NCI-H2171 treated with DMSO at 0.1 percent for 48 hours (cell line): ENCODE measurements around the gene ADGRG3.

Source experiments
- DNase-seq: peaks from one replicate; lab custom pipeline; 2025; lab: John Stamatoyannopoulos, UW

The ADGRG3 gene

DNA sequence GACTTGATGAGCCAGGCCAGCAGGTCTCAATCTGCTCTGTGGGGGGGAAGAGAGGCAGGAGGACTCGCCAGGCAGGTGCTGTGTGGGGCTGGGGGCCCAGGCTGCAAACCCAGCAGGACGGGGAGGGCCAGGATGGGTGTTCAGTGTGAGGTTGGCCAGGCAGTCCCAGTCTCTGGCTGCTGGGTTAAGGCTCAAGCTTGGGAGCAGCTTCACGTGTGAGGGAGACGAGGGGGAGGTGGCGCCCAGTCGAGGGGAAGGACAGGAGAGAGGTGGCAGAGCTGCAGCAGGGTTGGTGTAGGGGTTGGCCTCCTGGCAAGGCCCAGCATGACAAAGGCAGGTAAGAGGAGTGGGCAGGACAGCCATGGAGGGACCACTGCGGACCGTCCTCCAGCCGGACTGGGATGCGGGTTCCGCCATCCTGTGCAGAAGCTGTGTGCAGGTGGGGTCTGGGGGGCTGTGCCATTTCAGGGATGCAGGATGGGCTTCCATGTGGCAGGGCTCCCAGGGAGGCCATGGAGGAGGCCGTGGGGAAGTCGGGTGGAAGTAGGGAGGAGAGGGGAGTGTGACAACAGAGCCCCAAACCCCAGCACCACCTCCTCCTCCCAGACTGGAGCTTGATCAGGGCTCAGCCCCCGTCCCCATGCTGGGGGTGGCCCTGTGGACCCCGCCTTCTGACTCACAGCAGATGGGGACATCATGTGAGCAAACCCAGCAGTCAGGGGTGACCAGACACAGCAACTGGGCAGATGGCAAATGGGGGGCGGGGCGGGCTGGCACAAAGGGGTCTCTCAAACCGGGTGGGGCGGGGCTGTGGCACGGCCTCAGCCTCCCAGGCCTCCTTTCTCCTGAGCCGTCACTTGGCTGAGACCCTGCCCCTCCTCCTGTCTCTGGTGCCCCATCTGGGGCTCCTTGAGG is 36.9 kb upstream of the ADGRG3 start:
- DNase-seq = peak; percentile 28

DNA sequence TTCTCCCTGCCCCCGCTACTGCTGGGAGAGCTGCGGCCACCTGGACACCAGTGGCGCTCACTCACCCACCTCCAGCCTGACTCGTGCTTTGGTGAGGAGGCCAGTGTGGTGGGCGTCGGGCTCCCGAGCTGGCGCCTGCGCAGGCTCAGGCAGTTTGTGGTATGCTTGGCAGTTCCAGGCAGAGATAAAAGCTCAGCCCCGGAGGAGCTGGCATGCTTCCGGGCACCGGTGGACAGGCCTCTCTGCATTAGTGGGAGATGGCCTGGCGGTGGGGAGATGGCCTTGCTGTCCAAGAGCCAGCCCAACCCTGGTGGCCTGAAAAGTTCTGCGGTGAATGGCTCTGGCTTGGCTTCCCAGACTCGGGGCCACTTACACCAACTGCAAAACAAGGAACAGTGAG is 35.5 kb upstream of the ADGRG3 start:
- DNase-seq = no peak

DNA sequence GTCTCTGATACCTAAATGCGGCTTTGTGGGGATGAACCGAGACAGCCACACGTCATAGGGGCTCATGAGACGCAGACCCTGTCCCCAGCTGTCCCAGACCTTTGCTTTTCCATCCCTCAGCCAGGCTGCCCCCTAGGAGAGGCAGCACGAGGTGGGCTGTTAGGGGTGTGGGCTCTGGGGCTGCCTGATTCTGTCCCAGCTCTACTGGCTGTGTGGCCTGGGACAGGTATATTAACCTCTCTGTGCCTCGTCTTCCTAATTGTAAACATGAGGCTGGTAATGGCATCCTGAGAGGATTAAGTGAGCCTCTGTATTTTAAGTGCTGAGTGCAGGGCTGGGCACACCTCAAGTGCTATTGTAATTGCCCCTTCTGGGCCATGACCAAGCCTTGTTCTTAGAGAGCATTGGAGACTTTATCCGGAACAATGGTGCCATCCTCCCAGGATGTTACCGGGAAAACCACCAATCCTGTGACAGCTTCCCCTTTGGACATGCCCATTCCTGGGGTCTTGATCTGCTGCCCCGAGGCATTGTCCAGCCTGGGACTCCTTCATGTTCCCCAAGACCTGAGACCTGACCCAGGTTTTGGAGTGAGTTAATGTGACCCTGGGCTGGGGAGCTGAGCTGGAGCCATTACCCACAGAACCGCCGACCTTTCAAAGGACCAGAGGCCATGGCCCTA is 34.6 kb upstream of the ADGRG3 start:
- no peak for DNase-seq

DNA sequence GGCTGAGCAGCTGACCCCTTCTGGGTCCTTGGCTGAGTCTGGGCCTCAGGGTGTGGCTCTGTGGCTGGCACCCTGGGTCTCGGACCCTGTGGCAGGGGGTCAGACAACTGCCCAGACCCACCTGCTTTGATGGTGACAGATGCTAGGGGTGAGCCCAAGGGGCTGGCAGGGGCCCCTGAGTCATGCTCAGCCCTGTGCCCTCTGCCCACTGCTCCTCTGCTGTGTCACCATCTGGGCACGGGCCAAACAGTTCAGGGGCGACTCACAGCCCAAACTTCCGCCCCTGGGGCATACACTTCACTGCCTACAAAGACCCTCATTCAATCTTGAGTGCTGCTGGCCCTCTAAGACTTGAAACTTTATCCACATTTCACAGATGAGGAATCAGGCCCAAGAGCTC is 33.9 kb upstream of the ADGRG3 start:
- no peak for DNase-seq

DNA sequence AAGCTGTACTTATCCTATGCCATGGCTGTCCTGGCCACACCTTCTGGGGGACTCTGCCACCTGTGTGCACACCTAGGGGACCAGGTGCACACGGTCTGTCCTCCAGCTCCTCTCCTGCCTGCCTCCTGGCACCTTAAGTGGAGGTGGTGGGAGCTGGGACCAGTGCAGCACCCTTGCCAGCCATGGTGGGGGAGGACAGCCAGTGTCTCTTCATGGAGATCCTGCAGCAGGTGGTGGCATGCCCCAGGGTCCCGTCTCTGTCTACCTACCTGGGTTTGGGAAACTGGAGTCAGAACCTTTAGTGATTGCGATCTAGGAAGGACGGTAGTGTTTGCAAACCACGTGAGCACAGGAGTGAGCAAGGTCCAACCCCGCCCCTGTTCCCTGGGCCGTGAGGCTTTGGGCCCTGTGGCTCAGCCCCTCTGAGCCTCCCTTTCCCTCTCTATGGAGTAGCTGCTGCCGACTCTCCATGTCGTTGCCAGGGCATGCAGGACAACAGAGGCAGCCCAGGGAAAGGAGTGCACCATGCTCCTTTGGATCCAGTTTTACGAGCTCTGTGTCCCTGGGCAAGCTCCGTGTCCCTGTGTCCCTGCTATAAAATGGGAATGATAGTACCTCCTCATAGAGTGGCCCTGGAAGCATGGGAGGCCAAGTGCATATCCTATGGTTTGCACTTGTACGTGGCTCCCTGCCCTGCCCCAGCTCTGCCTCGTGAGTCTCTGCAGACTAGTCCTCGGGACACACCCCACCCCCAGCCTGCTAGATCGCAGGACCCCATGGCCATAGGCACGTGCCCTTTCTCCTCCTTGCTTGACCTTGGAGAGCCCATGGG is 32.6 kb upstream of the ADGRG3 start:
- no peak for DNase-seq

DNA sequence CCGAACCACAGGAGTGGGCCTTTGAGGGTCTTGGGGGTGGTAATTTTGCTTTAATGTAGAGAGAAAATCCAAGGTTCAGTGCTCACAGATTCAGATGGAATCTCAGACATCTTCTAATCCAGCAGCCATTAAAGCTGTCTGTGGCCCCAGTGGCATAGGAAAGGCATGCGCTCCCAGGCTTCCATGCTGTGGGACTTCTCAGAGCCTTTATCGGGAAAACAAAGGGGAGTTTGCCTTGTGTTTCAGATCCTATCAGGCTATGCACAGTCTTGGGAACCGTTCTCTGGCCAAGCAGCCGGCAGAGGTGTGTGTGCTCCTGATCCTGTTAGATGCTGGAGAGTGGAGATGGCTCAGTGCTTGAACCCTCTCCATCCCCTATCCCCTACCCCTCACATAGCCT is 31.9 kb upstream of the ADGRG3 start:
- DNase-seq = no peak

DNA sequence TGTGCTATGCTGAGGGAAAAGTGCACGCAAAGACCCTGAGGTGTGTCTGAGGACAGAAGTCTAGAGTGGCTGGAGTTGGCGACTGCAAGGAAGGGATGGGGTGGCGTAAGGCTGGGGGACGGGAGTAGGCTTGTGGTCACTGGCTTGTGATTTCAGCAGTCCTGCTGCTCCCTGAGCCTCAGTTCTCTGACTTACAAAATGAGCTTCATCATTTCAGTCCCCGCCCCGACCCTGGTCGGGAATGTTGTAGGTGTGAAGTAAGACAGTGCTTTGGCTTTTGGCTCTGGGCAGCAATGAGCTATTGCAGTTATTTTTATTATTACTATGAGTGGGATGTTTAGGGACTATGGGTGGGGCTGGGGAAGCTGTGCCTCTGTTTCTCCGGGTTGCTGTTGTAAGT is 31.1 kb upstream of the ADGRG3 start:
- no peak for DNase-seq

DNA sequence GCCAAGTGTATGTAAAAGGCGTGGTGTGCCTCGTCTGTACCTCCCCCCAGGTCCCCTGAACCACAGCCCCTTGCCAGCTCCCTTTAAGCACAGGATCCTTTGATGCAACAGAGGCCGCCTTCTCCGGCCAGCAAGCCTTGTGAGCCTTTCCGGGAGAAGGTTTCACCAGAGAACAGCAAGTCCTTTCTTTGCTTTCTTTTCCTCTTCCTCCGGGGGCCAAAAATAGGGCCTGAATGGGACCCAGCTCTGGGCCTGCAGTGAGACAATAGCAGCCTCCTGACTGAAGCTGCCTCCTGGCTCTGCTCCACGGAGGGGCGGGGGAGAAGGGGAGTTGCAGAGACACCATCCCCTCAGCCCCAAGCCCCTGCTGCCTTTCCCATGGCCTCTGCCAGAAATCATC is 30.7 kb upstream of the ADGRG3 start:
- DNase-seq = no peak

DNA sequence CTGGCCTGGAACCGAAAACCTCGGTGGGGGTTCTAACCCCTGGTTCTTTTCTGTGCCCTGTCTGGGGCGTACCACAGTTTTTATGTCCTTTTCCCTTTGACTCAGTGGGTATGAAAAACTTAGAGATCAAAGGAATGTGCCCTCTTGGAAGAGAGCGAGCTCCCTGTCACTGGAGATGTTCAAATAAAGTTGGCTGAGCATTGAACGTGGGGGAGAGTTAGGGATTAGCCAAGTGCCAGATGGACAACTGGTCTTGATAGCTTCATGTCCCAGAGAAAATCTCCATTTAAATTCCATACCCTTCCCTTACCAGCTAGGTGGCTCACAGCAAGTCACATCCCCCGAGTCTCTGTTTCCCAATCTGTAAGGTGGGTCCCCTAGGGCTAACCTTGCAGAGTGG is 30.1 kb upstream of the ADGRG3 start:
- no peak for DNase-seq

DNA sequence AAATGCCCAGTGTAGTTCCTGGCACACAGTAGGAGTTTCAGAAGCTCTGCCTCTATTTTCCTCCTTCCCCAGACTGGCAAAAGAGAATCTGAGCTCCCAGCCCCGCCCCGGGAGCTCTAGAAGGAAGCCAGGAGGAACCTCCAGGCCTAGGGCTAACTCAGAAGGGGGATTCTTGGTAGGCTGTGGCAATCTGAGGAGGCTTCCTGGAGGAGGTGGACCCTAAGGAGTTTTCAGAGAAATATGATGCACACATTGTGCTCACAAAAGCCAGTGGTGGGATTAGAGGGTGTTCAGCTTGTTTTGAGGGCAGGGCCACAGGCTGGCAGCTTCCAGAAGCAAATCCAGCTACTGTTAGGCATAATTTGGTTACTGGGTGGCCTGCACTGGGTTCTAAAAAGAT is 29.7 kb upstream of the ADGRG3 start:
- DNase-seq = no peak

DNA sequence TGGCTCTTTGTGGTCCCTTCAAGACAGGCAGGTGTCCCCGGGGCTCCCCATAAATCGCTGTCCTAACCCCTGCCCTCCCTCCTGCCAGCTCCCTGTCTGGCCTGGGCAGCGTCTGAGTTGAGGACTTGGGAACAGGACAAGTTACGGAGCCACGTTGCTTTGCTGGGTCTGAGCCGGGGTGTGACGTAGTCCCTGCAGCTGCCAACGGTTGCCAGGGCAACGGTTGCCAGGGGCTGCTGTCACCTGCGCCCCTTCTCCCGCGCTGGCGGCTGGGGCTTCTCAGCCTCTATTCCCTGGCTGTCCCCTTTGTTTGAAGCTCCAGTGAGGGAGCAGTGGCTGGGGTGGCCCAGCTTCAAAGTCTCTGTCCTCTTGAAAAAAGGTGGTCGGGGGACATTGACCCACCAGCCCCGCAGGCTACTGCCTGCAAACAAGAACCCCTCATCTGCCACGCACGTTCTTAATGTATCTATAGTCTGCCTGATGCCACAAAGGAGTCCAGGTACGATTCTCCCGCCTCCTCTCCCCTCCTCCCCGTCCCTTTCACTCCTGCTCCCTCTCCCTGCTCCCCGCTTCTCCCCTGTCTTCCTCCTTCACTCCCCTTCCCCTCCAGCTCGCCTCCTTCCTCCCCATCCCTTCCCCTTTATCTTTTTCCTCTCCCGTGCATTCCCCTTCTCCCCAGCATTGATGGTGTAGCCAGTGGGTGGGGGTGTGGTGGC is 28.8 kb upstream of the ADGRG3 start:
- peak; percentile 73 for DNase-seq

DNA sequence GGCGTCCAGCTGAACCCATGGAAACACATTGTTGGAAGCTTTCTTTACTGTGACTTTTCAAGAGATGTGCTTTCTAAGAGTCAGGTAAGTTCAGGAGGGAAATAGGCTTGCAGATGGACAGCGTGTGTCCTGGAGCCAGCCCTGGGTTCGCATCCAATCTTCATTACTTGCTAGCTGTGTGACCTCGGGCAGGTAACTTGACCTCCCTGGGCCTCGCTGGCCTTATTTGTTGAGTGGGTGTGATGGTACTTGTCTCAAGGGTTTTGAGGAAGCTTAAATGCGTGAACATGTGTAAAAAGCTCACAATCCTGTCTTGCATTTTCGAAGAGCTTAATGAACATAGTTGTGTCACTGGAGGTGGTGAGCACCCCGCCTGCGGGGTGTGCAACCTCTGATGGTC is 27.9 kb upstream of the ADGRG3 start:
- DNase-seq = no peak

DNA sequence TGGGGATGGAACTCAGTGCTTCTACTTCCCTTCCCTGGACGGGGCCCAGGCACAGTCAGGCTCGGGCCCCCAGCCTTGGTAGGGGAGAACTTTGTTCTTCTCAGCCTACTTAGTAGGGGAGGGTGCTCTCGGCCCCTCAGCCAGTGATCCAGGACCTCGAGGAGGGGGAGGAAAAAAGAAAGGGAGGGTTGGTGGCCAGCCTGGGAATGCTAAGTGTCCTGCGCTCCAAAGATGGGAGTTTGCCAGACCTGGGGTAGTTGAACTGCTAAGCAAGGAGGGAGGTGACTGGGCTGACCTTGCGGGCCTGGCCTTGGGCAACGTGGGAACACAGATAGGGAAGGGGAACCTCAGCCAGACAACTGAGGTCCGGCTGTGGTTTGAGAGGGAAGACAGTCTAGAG is 27.5 kb upstream of the ADGRG3 start:
- DNase-seq = no peak

DNA sequence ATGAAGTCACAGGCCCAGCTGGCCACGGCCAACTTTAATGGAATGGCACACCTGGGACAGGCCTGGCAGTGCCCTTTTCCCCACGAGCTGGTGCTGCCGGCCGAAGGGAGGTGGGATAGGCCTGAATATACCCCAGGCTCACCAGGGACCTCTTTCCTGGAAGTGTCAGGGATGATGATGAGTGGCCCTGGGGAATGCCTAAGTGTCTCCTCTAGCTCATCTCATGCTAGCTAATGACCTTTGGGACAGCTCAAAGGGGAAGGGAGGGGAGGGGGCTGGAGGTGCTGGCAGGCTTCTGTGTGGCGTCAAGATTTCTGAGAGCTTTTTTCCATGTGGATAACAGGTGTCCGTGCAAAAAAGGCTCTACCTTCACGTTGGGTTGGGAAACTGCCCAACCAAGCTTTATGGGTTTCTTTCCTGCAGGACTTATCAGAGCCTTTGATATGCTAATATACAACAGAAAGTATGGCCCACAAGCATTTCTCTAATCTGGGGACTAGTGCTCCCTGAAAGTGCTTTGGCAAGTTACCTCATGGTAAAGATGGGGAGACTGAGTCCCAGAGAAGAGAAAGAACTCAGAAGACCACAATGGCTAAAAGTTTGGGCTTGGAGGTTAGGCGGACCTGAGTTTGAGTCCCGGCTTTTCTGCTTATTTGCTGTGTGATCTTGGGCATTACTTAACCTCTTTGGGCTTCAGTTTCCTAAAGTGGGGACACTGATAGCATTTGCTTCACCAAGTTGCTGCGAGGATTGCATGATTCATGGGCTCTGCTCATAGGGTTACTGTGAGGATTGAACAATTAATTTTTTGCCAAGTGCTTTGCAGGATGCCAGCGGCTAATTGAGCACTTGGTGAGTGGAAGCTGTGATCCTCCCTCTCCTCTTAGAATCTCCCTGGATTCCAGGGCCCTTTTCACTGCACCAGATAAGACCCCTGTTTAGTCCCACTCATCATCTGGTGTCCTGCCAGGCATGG is 25.7 kb upstream of the ADGRG3 start:
- no peak for DNase-seq

DNA sequence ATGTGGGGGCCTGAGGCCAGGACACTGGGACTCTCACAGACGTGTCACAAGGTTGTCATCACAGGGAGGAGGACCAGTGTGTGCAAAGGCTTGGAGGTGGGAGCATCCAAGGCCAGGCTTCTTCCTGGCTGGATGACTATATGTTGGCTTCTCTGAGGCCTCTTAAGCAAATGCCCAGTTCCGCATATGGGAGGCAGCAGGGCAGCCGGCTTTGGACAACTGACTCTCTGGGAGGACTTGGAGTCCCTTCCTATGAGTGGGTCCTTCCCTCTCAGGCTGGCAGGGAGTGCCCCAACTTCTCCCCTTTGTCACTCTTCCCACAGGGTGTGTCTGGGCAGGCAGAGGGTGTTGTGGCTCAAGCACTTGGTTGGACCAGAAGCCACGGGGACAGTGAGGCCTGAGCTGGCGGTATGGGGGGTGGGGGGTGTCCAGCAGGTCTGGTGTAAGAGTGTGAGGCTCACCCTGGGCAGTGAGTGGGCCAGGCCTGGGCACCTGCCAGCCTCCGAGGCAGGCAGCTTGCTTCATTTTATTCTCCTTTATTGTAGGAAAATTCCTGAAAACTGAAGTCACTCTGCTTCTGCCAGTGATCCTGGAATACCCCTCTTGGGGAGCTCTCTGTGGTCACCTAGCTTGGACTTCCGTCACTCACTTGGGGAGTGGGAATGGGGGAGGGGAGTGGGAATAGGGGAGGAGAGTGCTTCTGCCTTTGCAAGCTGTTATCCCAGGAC is 24.8 kb upstream of the ADGRG3 start:
- no peak for DNase-seq

DNA sequence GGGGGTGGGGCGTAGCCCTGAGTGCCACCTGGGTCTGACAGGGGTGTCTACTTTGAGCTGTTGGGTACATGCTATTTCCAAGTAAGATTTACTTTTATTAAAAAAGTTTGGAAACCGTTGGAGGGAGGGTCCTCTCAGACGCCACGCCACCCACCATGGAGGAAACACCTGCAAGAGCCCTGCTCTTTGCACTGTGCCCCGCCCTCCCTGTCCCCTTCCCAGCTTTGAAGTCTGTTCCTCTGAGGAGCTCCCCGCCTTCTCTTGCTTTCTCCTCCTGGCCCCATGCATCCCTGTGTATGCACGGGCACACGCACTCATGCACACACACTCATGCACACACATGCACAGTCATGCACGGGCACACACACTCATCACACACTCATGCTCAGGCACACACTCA is 24.2 kb upstream of the ADGRG3 start:
- DNase-seq = no peak

DNA sequence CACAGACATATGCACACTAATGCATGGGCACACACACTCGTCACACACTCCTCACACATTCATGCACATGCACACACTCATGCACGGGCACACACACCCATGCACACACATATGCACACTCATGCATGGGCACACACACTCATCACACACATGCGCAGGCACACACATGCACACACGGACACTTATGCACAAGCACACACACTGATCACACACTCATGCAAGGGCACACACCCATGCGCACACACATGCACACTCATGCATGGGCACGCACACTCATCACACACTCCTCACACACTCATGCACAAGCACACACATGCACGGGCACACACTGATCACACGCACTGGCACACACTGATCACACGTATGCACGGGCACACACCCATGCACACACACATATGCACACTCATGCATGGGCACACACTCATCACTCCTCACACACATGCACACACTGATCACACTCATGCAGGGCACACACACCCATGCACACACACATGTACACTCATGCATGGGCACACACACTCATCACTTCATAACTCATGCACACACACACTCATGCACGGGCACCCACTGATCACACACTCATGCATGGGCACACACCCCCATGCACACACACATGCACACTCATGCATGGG is 23.6 kb upstream of the ADGRG3 start:
- no peak for DNase-seq

DNA sequence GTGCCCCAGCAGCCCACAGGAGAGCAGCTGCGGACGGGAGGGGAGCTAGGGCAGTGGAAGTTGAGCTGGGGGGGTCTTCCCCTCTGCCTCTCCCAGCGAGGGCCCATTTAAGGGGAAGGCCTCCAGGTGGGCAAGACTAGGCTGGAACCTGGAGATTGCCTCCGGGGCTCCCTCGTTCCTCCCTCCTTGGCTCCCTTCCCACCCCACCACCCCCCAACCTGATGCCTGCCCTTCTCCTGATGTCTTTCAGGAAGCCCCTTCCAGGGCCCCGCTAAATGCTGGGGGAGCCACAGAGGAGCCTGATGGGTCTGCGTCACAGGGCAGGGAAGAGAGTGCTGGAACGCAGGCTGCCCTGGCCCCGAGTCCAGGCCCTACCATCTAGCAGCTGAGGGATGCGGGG is 22.9 kb upstream of the ADGRG3 start:
- no peak for DNase-seq

DNA sequence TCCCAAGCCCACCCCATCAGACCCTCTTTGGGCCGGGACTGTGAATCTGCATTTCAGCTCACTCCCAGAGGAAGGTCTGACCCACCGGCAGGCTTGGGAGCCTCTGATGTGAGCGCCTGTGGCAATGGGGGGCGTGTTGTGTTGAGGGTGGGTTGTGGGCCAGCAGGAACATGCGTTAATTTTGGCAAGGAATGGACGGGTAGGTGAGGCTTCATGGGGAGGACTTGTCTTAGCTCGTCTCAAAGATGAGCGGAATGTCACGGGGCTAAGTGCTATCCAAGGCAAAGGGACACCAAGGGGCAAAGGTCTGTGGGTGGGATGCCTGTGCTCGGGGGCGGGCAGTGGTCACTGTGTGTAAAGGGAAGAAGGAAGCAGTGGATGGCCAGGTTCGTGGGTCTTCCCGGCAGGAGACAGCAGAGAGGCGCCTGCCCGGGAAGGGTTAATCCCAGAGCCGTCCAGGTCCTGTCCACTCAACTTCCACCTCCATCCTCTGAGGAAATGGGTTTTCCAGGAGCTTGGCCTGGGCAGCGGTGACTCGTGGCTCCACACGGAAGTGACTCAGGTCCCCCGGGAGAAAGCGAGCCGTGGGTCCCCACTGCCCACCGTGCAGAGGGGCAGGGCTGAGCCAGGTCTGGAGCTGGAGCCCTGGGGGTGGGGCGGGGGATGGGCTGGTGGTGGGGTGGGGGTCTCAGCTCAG is 22.3 kb upstream of the ADGRG3 start:
- DNase-seq = no peak
